Mucosa of stomach (tissue), 1 donor: Measurements from ENCODE around the gene RIT2.

ENCODE experiments used
- H3K27me3 ChIP-seq: one replicate; pipeline ENCODE4 v1.7.0; 2013; ENCODE audit warnings: mild to moderate bottlenecking, low read length; ENCODE audit not compliant: control insufficient read depth, insufficient read depth
- H3K36me3 ChIP-seq: one replicate; pipeline ENCODE4 v1.7.0; 2013; ENCODE audit warnings: low read length; ENCODE audit not compliant: control insufficient read depth, insufficient read depth
- H3K4me1 ChIP-seq: one replicate; pipeline ENCODE4 v1.7.0; 2013; ENCODE audit warnings: mild to moderate bottlenecking, low read length; ENCODE audit not compliant: control insufficient read depth, insufficient read depth
- H3K4me3 ChIP-seq: one replicate; pipeline ENCODE4 v1.7.0; 2013; ENCODE audit warnings: low read length
- H3K9ac ChIP-seq: one replicate; pipeline ENCODE4 v1.7.0; 2013; ENCODE audit warnings: mild to moderate bottlenecking, low read length, moderate library complexity
- H3K9me3 ChIP-seq: one replicate; pipeline ENCODE4 v1.7.0; 2013; ENCODE audit warnings: mild to moderate bottlenecking, low read length, moderate library complexity; ENCODE audit not compliant: control insufficient read depth
- donor health status: Pancreatic carcinoma.

The RIT2 gene

DNA sequence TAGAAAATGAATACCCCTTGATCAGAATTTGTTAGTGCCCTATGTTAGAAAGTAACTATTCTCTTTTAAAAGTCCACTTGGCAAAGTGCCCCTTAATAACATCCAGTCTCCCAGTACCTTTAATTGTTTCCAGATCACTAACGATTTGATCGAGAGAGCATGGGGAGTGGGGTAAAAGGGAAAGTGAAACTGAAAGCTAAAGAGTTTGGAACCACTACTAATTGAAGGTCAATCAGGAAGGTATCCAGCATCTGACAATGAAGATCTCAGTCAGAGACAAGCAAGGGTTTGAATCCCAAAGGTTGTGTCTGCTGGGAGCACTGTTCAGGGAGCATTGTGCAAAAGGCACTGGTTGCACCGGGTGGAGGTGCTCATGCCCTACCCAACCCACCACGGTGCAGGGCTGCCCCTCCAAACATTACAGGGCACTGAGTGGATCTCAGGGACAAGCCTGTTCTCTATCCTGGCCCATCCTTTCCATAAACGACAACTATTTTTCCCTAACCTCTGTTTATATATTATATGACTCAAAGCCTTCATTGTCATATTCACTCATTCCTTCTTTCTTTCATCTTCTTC is 14.6 kb upstream of the RIT2 start:
- Histone ChIP-seq H3K27me3 (no peaks in the 10 kb centered on the region), H3K4me3 (no peak overlapping the region), H3K36me3 (no peaks in the 10 kb centered on the region), H3K4me1 (no peaks in the 10 kb centered on the region), H3K9me3 (no peaks in the 10 kb centered on the region), H3K9ac (no peak overlapping the region)

GRCh38 chr18:43125471-43125870 is 10.0 kb upstream of the RIT2 start:
- Histone ChIP-seq H3K9me3 (no peaks in the 10 kb centered on the region), H3K4me1 (no peaks in the 10 kb centered on the region), H3K9ac (no peak overlapping the region), H3K27me3 (no peaks in the 10 kb centered on the region), H3K4me3 (no peak overlapping the region), H3K36me3 (no peaks in the 10 kb centered on the region)

- no peaks in the 10 kb centered on the region for H3K4me1 ChIP-seq
- H3K36me3 ChIP-seq, result no peaks in the 10 kb centered on the region
- H3K4me3 ChIP-seq, result no peak overlapping the region
- H3K9me3 ChIP-seq, result no peaks in the 10 kb centered on the region
- H3K27me3 ChIP-seq, result no peaks in the 10 kb centered on the region
- H3K9ac ChIP-seq, result no peak overlapping the region
Observed at GRCh38 chr18:43122955-43123354, 7.5 kb upstream of the RIT2 start.

DNA sequence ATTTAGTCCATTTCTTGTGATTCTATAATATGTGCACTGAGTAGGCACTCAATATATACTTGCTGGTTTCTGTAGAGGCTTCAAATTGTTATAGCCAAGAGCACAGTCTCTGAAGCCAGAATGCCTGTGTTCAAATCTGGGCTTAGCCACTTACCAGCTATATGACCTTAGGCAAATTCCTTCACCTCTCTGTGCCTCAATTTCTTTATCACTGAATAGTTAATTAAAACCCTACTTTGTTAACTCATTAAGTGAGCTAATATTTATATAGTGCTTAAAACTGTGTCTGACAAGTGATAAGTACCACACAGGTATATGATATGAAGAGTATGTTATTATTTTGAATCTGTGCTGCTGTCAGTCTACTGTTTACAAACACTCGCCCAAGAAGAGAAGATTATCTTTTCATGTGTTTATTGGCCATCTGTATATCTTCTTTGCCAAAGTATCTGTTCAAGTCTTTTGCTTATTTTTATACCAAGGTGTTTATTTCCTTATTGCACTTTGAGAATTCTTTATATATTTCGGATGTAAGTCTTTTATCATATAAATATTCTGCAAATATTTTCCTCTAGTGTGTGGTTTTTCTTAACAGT is 1.3 kb upstream of the RIT2 start:
- Histone ChIP-seq H3K4me3 (no peak overlapping the region), H3K9me3 (no peaks in the 10 kb centered on the region), H3K9ac (no peak overlapping the region), H3K27me3 (no peaks in the 10 kb centered on the region), H3K36me3 (no peaks in the 10 kb centered on the region), H3K4me1 (no peaks in the 10 kb centered on the region)

DNA sequence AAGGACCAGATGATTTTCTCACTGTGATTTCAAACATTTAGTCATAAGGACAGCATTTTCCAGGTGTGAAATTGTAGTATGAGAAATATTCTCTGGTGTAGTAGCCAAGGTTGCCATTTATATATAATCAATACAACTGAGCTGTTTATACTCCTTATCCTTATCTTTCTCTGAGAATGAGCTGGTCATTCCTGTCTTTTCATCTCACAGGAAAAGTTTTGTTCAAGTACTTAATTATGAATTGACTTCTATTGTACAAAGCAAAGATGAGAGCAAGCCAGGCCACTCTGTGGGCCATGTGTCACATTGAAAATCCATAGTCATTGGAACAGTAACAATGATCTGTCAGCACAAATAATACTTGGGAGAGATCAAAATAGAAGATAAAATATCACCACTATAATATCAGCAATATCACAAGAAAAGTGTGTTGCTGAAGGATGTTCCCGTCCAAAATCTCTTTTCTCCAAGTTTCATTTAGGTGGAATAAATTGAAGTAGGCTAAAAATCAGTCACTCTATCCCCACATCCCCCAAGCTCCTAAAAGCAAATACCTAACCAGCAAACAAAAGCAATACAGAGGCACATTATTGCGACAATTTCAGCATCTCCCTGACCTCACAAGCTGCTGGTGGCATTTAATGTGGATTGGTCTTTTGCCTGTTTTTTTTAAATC is 2.1 kb downstream of the RIT2 start:
- H3K36me3 ChIP-seq, result no peaks in the 10 kb centered on the region
- H3K27me3 ChIP-seq, result no peaks in the 10 kb centered on the region
- H3K9me3 ChIP-seq, result no peaks in the 10 kb centered on the region
- no peak overlapping the region for H3K4me3 ChIP-seq
- H3K4me1 ChIP-seq, result no peaks in the 10 kb centered on the region
- no peak overlapping the region for H3K9ac ChIP-seq

GRCh38 chr18:43108882-43109281 is 6.6 kb downstream of the RIT2 start:
- Histone ChIP-seq H3K36me3 (no peaks in the 10 kb centered on the region), H3K9me3 (no peaks in the 10 kb centered on the region), H3K9ac (no peak overlapping the region), H3K4me1 (no peaks in the 10 kb centered on the region), H3K27me3 (no peaks in the 10 kb centered on the region), H3K4me3 (no peak overlapping the region)

GRCh38 chr18:43108469-43108868 is 7.0 kb downstream of the RIT2 start:
- no peak overlapping the region for H3K4me3 ChIP-seq
- no peak overlapping the region for H3K9ac ChIP-seq
- no peaks in the 10 kb centered on the region for H3K36me3 ChIP-seq
- H3K9me3 ChIP-seq, result no peaks in the 10 kb centered on the region
- no peaks in the 10 kb centered on the region for H3K27me3 ChIP-seq
- H3K4me1 ChIP-seq, result no peaks in the 10 kb centered on the region

GRCh38 chr18:43093646-43094045 is 21.8 kb downstream of the RIT2 start:
- no peaks in the 10 kb centered on the region for H3K4me1 ChIP-seq
- no peak overlapping the region for H3K4me3 ChIP-seq
- H3K27me3 ChIP-seq, result no peaks in the 10 kb centered on the region
- no peak overlapping the region for H3K9ac ChIP-seq
- no peaks in the 10 kb centered on the region for H3K9me3 ChIP-seq
- H3K36me3 ChIP-seq, result no peaks in the 10 kb centered on the region

- no peaks in the 10 kb centered on the region for H3K36me3 ChIP-seq
- no peaks in the 10 kb centered on the region for H3K4me1 ChIP-seq
- no peak overlapping the region for H3K4me3 ChIP-seq
- H3K9me3 ChIP-seq, result no peaks in the 10 kb centered on the region
- H3K27me3 ChIP-seq, result no peaks in the 10 kb centered on the region
- H3K9ac ChIP-seq, result no peak overlapping the region
Observed at GRCh38 chr18:43092539-43092938, 22.9 kb downstream of the RIT2 start.

DNA sequence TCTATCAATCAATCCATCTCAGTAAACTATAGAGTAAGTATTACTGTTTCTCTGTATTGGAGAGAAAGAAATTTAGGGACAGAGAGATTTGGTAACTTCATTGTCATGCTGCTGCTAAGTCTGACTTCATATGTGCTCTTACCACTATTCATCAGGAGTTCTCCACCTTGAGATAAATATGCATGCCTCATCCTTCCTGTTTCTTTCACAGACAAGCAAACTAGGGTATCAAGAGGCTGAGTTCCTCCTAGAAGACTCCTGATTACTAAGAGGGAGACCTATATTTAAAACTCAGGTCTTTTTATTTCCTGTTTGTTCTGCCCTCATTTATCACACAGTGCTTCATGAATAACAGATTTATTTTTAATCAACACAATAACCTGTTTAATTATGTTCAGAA is 34.1 kb downstream of the RIT2 start:
- no peaks in the 10 kb centered on the region for H3K27me3 ChIP-seq
- no peak overlapping the region for H3K9ac ChIP-seq
- H3K4me3 ChIP-seq, result no peak overlapping the region
- no peaks in the 10 kb centered on the region for H3K4me1 ChIP-seq
- no peaks in the 10 kb centered on the region for H3K36me3 ChIP-seq
- H3K9me3 ChIP-seq, result no peaks in the 10 kb centered on the region

GRCh38 chr18:43080671-43081070 is 34.8 kb downstream of the RIT2 start:
- Histone ChIP-seq H3K4me1 (no peaks in the 10 kb centered on the region), H3K9me3 (no peaks in the 10 kb centered on the region), H3K4me3 (no peak overlapping the region), H3K27me3 (no peaks in the 10 kb centered on the region), H3K36me3 (no peaks in the 10 kb centered on the region), H3K9ac (no peak overlapping the region)

DNA sequence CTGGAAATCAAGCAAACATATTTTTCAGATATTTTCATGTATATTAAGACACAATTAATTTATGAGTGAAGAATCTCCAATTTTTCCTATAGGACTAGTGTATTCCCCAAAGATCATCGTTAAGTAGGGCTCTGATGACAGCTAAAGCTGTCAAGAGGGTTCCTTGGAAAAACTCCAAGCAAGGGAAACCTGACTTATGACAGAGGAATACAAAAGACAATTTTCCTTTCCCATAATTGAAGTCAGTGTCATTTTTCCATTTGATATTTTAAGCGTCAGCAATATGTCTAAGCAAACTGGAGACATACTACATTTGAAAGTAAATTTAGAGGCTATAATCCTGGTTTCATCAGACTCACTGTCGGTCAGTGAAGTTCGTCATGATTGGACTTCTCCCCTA is 36.1 kb downstream of the RIT2 start:
- Histone ChIP-seq H3K36me3 (no peaks in the 10 kb centered on the region), H3K4me1 (no peaks in the 10 kb centered on the region), H3K27me3 (no peaks in the 10 kb centered on the region), H3K9ac (no peak overlapping the region), H3K4me3 (no peak overlapping the region), H3K9me3 (no peaks in the 10 kb centered on the region)
